ENCODE data around the gene SLC44A1.

The SLC44A1 gene

DNA sequence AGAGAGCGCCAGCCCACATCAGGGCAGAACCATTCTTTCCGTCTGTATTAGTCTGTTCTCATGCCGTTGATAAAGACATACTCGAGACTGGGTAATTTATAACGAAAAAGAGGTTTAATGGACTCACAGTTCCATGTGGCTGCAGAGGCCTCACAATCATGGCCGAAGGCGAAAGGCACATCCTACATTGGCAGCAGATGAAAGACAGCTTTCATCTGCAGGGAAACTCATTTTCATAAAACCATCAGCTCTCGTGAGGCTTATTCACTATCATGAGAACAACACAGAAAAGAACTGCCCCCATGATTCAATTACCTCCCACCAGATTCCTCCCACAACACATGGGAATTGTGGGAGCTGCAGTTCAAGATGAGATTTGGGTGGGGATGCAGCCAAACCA, 198.7 kb downstream of the SLC44A1 start:
- Mint-ChIP-seq H3K4me3 (no peak overlapping the region), H3K36me3 (ENCODE audit: low read depth) (peaks cover 22% of the 10 kb centered on the region), H3K4me1 (ENCODE audit: low read depth) (peaks cover 21% of the 10 kb centered on the region), H3K27ac (no peak overlapping the region), H3K9me3 (no peaks in the 10 kb centered on the region), H3K27me3 (no peaks in the 10 kb centered on the region)
- intact Hi-C loops (cut with micrococcal nuclease): loop anchor here (10.0 kb wide), 2 partner anchors 112 to 252 kb away; partner anchors contain the start of genes FKTN and TMEM38B

DNA sequence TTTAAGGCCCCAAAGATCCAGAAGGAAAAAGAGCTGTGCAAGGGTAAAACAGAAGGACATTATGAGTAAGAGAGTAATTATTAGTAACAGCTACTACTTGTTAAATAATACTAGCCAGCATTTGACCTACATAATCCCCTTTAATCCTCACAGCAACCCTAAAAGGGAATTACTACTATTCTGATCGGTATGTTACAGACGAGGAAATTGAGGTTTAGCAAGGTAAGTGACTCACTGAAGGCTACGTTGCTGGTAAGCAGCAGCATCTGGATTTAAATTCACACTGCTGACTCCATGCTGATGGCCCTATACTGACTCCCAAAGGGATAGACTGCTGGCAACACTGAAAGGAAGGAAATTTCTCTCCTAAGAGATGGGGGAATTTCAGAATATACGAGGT, 199.7 kb downstream of the SLC44A1 start:
- H3K36me3 Mint-ChIP-seq (ENCODE audit: low read depth): peaks cover 11% of the 10 kb centered on the region
- H3K27ac Mint-ChIP-seq: no peak overlapping the region
- no peak overlapping the region for H3K4me3 Mint-ChIP-seq
- intact Hi-C loops (cut with micrococcal nuclease): loop anchor here (10.0 kb wide), 2 partner anchors 111 to 251 kb away; partner anchors contain the start of genes FKTN and TMEM38B
- H3K27me3 Mint-ChIP-seq: no peaks in the 10 kb centered on the region
- peaks cover 23% of the 10 kb centered on the region for H3K4me1 Mint-ChIP-seq (ENCODE audit: low read depth)
- H3K9me3 Mint-ChIP-seq: no peaks in the 10 kb centered on the region

DNA sequence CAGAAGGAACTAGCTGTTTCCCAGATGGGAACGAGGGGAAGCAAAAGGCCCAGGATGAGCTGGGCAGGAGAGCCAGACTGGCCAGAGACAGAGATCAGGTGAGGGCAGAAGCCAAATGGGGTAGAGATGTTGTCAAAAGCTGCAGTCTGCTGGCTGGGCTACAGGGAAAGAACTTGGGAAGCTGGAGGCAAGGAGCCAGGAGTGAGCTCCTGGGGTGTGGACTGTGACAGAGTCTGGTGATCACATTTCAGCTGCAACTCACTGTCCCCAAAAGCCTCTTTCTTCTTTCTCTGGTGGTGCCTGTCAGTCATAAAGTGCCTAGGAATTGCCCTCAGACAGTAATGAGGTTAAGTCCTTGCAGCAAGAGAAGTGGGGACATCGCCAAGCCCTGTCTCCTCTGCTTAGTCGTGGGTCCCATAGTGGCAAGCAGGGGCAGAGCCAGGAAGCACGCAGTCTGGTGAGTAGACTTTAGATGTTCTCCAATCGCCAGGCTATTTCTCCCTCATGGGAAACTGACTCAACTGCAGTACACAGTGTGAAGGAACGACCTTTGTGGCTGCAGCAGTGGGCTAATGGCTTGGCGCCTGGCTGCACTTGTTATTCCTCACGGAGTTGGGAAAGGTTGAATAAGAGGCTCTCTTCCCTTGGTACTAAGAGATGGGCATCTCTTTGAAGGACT, 200.9 kb downstream of the SLC44A1 start:
- Mint-ChIP-seq H3K36me3 (ENCODE audit: low read depth) (no peaks in the 10 kb centered on the region), H3K9me3 (no peaks in the 10 kb centered on the region), H3K27ac (no peak overlapping the region), H3K4me3 (no peak overlapping the region), H3K4me1 (ENCODE audit: low read depth) (peaks cover 17% of the 10 kb centered on the region), H3K27me3 (no peaks in the 10 kb centered on the region)
- intact Hi-C loops (cut with micrococcal nuclease): loop anchor here (10.0 kb wide), 2 partner anchors 109 to 249 kb away; partner anchors contain the start of genes FKTN and TMEM38B

DNA sequence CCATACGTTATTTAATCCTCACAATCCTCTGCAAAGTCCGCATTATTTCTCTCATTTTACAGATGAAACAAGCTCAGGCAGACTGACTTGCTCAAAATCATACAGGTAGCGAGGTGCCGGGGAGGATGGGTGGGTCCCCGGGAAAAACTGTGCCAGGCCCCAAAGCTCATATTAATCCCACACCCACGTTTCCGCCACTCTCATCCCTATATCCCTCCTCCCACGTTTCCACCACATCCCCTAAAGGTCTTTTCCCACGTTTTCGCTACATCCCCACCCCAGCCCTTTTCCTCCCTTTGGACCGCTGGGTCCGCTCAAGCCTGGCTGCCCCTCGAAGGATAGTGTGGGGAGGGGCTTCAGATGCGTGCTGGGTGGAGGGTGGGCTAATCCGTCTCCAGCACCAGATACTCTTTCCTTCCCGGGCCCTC, 202.9 kb downstream of the SLC44A1 start:
- Mint-ChIP-seq H3K36me3 (ENCODE audit: low read depth) (no peaks in the 10 kb centered on the region), H3K4me3 (peak overlapping the region; percentile 90), H3K4me1 (ENCODE audit: low read depth) (peaks cover 31% of the 10 kb centered on the region), H3K27ac (peak overlapping the region; percentile 85), H3K9me3 (no peaks in the 10 kb centered on the region), H3K27me3 (no peaks in the 10 kb centered on the region)
- intact Hi-C loops (cut with micrococcal nuclease): loop anchor here (10.0 kb wide), 2 partner anchors 107 to 247 kb away; partner anchors contain the start of genes FKTN and TMEM38B

DNA sequence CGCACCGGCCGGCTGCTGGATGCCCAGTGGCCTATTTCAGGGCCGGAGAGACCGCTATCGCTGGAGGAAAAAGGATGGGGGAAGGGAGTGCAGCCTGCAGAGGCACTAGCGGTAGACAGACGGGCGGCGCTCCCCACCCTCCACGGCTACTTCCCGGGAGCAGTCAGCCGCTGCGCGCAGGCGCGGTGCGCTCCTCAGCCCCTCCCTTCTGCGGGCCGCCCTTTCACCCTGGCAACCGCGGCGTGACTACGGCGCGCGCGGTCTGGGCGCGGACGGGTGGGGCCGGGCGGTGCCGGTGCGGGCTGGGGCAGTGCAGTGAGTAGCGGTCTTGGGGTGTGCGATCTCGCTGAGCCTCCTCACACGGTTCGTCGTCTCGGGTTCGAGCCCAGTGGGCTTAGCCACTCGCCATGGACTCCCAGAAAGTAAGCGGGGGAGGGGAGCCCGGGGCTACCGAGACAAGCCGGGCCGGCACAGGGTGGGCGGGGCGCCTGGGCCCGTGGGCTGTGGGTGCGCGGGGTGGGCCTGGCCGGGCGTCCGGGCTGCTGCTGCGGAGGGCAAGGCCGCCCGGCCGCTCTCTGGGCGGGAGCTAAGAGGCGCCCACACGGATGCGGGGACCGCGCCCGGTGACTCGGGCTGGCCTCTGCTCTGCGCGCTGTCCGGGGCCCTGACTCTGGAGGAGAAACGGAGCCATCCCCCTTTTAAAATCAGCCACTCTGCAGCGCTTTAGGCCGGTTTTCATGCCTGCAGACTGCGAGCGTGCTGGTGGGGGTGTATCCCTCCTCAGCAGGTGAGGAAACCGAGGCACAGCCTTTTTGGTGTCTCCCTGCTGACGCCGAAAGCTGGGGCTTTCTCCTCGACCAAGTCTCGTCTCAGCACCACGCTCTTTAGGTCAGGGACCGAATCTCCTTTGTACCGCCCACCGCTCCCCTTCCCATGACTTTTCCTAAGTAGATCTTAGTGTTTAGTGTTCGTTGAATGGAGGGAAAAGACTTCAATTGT, 203.7 kb downstream of the SLC44A1 start, which contains the start of gene FSD1L:
TSS of gene FSD1L (plus strand) at position 221 of the 999 bp plus-strand sequence. CDS start at position 408, 187 bp downstream.
- H3K36me3 Mint-ChIP-seq (ENCODE audit: low read depth): no peaks in the 10 kb centered on the region
- no peaks in the 10 kb centered on the region for H3K9me3 Mint-ChIP-seq
- intact Hi-C loops (cut with micrococcal nuclease): loop anchor here (10.0 kb wide), 2 partner anchors 107 to 247 kb away; partner anchors contain the start of genes FKTN and TMEM38B
- peak within 1 kb of the TSS; percentile 85 for H3K27ac Mint-ChIP-seq
- no peaks in the 10 kb centered on the region for H3K27me3 Mint-ChIP-seq
- peaks cover 35% of the 10 kb centered on the region for H3K4me1 Mint-ChIP-seq (ENCODE audit: low read depth)
- peak within 1 kb of the TSS; percentile 90 for H3K4me3 Mint-ChIP-seq

DNA sequence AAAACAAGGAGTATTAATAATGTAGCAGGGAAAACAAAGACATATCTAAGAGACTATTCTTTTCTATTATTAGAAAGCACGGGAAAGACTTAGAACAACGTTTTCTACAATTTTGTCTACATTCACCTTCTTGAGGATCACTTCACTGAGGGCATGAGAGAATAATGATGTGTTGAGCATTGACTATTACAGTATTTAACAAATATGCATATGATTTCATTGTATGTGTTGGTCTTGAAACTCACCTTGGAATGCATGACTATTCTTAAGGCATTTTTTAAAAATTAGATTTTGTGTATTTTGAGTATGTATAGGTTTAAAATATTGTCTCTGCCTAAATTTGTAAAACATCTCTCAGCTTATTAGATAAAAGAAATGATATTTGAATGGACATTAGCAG, 204.6 kb downstream of the SLC44A1 start:
- Mint-ChIP-seq H3K27ac (peak overlapping the region; percentile 85), H3K9me3 (no peaks in the 10 kb centered on the region), H3K27me3 (no peaks in the 10 kb centered on the region), H3K4me3 (peak overlapping the region; percentile 90), H3K36me3 (ENCODE audit: low read depth) (no peaks in the 10 kb centered on the region), H3K4me1 (ENCODE audit: low read depth) (peaks cover 31% of the 10 kb centered on the region)
- intact Hi-C loops (cut with micrococcal nuclease): loop anchor here (10.0 kb wide), 2 partner anchors 106 to 246 kb away; partner anchors contain the start of genes FKTN and TMEM38B

DNA sequence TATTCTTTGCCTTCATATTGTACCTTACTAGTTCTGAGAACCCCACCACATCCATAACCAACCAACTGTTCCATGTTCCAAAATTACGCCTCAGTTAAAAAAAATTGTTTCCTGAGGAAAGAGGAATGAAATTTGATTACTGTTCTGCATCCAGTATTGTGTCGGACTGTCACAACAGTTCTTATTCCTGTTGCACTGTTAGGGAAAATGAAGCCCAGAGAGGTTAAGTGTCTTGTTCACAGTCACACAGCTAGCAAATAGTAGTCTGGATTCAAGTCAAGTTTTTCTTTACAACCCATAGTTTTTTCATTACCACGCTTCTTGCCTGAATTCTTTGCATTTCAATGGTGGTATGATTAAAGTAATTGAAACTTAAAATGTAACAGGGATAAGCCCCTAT, 207.7 kb downstream of the SLC44A1 start:
- H3K4me1 Mint-ChIP-seq (ENCODE audit: low read depth): peaks cover 31% of the 10 kb centered on the region

DNA sequence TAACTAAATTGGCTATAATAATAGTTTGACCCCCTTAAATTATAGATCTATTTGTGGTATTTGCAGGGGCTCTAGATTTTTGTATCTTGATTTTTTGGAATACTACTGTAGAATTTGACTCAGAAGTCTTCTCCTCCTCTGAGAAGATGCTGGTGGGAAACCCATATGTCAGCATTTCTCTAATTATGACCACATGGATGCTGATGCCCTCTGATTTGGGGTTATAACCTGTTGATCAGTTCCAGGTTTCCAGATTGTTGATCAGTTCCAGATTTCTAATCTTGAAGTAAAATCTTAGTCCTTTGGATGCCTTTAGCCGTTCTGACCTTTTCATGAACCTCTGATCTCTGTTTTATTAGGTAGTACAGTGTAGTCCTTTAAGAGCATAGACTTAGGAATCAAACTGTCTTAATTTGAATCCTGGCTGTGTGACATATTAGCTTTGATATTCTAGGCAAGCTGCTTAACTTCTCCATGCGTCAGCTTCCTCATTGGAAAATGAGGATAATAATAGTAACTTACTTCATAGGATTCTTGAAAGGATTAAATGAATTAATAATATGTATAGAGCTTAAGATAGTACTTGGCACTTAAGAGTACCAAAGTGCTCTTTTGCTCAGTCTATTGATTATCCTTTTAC, 211.5 kb downstream of the SLC44A1 start:
- peaks cover 17% of the 10 kb centered on the region for H3K36me3 Mint-ChIP-seq (ENCODE audit: low read depth)
- H3K27ac Mint-ChIP-seq: no peak overlapping the region
- no peaks in the 10 kb centered on the region for H3K27me3 Mint-ChIP-seq
- peaks cover 33% of the 10 kb centered on the region for H3K4me1 Mint-ChIP-seq (ENCODE audit: low read depth)
- H3K4me3 Mint-ChIP-seq: no peak overlapping the region
- intact Hi-C loops (cut with micrococcal nuclease): no loop called here
- H3K9me3 Mint-ChIP-seq: peaks cover 12% of the 10 kb centered on the region

More for the DNA sequence above, 207.7 kb downstream of the SLC44A1 start:
- Mint-ChIP-seq H3K27ac (no peak overlapping the region), H3K4me3 (no peak overlapping the region), H3K36me3 (ENCODE audit: low read depth) (no peaks in the 10 kb centered on the region), H3K9me3 (no peaks in the 10 kb centered on the region), H3K27me3 (no peaks in the 10 kb centered on the region)
- intact Hi-C loops (cut with micrococcal nuclease): no loop called here

DNA sequence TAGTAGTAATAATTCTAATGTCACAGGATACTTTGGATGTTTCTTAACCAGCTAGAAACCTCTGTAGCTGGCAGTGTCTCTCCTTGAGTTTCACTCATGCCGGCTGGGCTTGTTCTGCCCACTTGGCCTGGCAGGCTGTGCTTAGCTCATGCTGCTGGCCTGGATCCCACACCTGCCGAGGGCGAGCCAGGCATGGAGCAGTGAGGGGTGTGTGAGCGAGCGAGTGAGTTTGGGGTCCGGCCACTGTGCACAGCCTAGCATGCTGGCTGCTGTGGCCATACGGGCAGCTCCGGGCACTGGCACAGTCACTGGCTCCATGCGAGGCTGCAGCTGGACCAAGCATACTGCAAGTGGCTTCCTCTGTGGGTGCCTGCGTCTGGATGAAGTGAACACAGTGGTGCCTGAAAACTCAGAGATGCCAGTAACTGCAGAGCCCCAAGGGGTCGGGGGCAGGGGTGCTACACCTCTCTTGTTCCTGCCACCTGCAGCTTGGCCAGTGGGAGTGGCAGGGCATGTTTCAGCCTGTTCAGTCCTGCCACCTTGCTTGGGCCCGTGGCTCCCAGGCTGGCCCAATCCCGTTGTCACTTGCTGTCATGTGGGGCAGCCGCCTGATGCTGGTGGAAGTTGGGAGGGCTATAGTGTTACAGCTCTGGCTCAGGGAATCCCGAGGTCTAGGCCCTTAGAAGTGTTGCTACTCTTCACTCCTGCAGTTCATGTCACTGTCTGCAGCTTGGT, 213.3 kb downstream of the SLC44A1 start:
- intact Hi-C loops (cut with micrococcal nuclease): no loop called here
- Mint-ChIP-seq H3K36me3 (ENCODE audit: low read depth) (peaks cover 17% of the 10 kb centered on the region), H3K4me3 (no peak overlapping the region), H3K27ac (no peak overlapping the region), H3K4me1 (ENCODE audit: low read depth) (peaks cover 17% of the 10 kb centered on the region), H3K27me3 (no peaks in the 10 kb centered on the region), H3K9me3 (peaks cover 12% of the 10 kb centered on the region)

DNA sequence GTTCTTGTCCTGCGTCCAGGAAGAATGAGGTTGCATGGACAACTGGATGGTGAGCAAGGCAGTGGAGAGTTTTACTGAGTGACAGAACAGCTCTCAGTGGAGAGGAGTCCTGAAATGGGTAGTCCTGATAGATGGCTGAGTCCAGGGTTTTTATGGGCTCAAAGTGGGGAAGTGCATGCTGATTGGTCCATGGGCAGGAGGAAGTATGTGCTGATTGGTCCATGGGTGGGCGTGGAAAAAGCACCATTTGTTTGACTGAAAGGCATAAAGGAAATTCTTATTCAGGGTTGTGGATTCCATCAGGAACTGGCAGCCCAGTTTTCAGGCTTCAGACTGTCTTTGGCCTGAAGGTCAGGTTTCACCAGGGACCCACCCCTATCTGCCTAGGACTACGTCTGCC, 214.0 kb downstream of the SLC44A1 start:
- Mint-ChIP-seq H3K36me3 (ENCODE audit: low read depth) (peaks cover 17% of the 10 kb centered on the region), H3K27ac (no peak overlapping the region), H3K9me3 (peaks cover 12% of the 10 kb centered on the region), H3K4me1 (ENCODE audit: low read depth) (peaks cover 15% of the 10 kb centered on the region), H3K4me3 (no peak overlapping the region), H3K27me3 (no peaks in the 10 kb centered on the region)
- intact Hi-C loops (cut with micrococcal nuclease): no loop called here

DNA sequence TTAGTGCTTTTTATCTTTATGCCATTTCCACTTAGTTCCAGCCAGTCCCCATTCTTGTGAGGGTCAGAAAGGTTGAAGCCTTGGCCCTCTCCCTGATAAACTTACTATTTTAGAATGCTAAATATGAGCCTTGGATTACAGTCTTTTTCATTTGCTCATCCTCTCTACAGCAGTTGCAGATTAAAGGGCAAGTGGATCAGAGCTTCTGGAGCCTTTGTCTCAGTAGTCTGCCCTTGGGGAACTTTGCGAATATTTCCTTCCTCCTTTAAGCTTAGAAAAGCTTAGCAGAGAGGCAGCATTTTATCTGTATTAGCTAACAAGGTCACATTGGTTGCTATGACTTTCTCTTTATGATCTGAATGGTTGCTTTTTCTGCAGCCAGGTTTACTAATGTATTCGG, 214.9 kb downstream of the SLC44A1 start:
- H3K36me3 Mint-ChIP-seq (ENCODE audit: low read depth): peaks cover 22% of the 10 kb centered on the region
- intact Hi-C loops (cut with micrococcal nuclease): no loop called here
- no peak overlapping the region for H3K4me3 Mint-ChIP-seq
- H3K27me3 Mint-ChIP-seq: no peaks in the 10 kb centered on the region
- no peak overlapping the region for H3K27ac Mint-ChIP-seq
- H3K4me1 Mint-ChIP-seq (ENCODE audit: low read depth): peaks cover 15% of the 10 kb centered on the region
- H3K9me3 Mint-ChIP-seq: peaks cover 12% of the 10 kb centered on the region

DNA sequence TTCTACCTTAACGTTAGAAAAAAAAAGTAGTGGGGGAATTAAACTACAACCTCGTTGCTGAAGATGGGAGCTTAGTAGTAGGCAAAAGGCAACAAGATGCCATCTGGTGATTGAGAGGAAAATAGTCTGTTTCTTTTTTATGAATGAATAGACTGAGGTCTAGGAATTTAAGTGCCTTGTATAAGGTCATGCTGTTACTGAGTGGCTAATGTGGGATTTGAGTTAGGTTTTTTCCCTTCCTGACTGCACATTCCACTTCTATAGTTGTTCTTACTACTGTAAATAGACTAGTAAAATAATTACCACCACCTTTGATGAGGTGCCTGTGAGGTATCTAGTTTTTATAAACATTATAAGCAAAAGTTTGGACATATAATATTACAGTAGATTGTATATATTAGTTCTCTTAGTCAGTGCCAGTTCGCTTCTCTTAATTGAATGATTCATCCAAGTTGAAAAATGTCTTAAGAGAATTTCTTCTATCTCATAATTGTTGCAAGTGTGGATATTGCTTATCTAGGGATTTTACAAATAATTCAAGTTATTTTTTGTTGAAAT, 222.5 kb downstream of the SLC44A1 start:
- H3K4me1 Mint-ChIP-seq (ENCODE audit: low read depth): no peaks in the 10 kb centered on the region
- peaks cover 50% of the 10 kb centered on the region for H3K36me3 Mint-ChIP-seq (ENCODE audit: low read depth)
- H3K27me3 Mint-ChIP-seq: no peaks in the 10 kb centered on the region
- H3K9me3 Mint-ChIP-seq: no peaks in the 10 kb centered on the region
- no peak overlapping the region for H3K27ac Mint-ChIP-seq
- no peak overlapping the region for H3K4me3 Mint-ChIP-seq
- intact Hi-C loops (cut with micrococcal nuclease): no loop called here

DNA sequence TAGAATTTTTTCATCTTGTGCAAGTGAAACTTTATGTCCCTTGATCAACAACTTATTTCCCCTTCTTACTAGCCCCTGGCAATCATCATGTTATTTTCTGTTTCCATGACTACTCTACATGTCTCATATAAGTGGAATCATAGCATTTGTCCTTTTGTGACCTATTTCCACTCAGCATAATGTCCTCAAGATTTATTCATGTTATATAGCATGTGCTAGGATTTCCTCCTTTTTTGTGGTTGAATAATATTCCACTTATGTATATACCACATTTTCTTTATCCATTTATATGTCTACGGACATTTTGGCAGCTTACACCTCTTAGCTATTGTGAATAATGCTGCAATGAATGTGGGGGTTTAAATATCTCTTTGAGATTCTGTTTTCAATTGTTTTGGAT, 224.4 kb downstream of the SLC44A1 start:
- Mint-ChIP-seq H3K27me3 (no peaks in the 10 kb centered on the region), H3K9me3 (no peaks in the 10 kb centered on the region), H3K36me3 (ENCODE audit: low read depth) (peaks cover 50% of the 10 kb centered on the region), H3K4me1 (ENCODE audit: low read depth) (no peaks in the 10 kb centered on the region), H3K4me3 (no peak overlapping the region), H3K27ac (no peak overlapping the region)
- intact Hi-C loops (cut with micrococcal nuclease): no loop called here

Data from dendritic cell treated with granulocyte-macrophage colony-stimulating factor and Interleukin-4, amounts not matched to agents 40 ng/mL and 50 ng/mL, for 4 days (primary cell).